K562 treated with DMSO at 1 percent for 4 hours (cell line): ENCODE data around the gene LASP1. TPM values are rescaled to one million over a fixed set of nuclear protein-coding genes. Genes with fewer than 3 reads are reported as not detected.

ENCODE experiments used
- total RNA-seq: library from RNA; unstranded; fragments of 300-600 nt; gene quantifications from 2 replicates; pipeline ENCODE4 v1.2.3, GENCODE V29; 2022; ENCODE audit not compliant: insufficient read depth

LASP1 gene
- 128 and 139 TPM in 2 replicates for total RNA-seq

GRCh38 chr17:38869526-38870258 is at the start of gene LASP1:
Gene LASP1, plus strand, starts transcription at chr17:38870058. Its CDS starts 132 bp downstream, at chr17:38870190.

GRCh38 chr17:38824899-38825761 is 44.7 kb upstream of the LASP1 start, which contains the start of gene CWC25:
Gene CWC25, minus strand, starts transcription at chr17:38825321. Its CDS starts 138 bp downstream, at chr17:38825183.

GRCh38 chr17:38853292-38854219 is 16.3 kb upstream of the LASP1 start, which contains the start of gene RPL23:
Gene RPL23, minus strand, starts transcription at chr17:38853721. Its CDS starts 11 bp downstream, at chr17:38853710.

GRCh38 chr17:38925263-38925995 is 55.6 kb downstream of the LASP1 start, which contains the start of gene LASP1NB:
Gene LASP1NB, plus strand, starts transcription at chr17:38925614.

GRCh38 chr17:38967290-38967738 is 97.5 kb downstream of the LASP1 start, which contains the start of gene FBXO47:
Gene FBXO47, minus strand, starts transcription at chr17:38967403. Its CDS starts 4,378 bp downstream, at chr17:38963025.

Other genes with a start within 250 kb of the LASP1 start
- 3.3 and 3.4 TPM in 2 replicates for gene EPOP, start 195.1 kb upstream of the LASP1 start, total RNA-seq
- gene MLLT6, start 164.8 kb upstream of the LASP1 start, total RNA-seq = 29.5 and 34.4 TPM in 2 replicates
- gene CISD3, start 139.7 kb upstream of the LASP1 start, total RNA-seq = 11.0 and 11.9 TPM in 2 replicates
- gene PCGF2, start 121.7 kb upstream of the LASP1 start, total RNA-seq = 16.0 and 24.0 TPM in 2 replicates
- gene PSMB3, start 117.3 kb upstream of the LASP1 start, total RNA-seq = 382 and 436 TPM in 2 replicates
- 20.4 and 32.1 TPM in 2 replicates for gene PIP4K2B, start 70.5 kb upstream of the LASP1 start, total RNA-seq
- 8.1 and 11.1 TPM in 2 replicates for gene CWC25, start 44.7 kb upstream of the LASP1 start, total RNA-seq
- gene RPL23, start 16.3 kb upstream of the LASP1 start, total RNA-seq = 3,286 and 3,420 TPM in 2 replicates
- not detected in 2 replicates for gene FBXO47, start 97.3 kb downstream of the LASP1 start, total RNA-seq